HG02571 (cell line): ENCODE measurements around the gene CCDC27.
"Not testable (repeated sequence)": the region's sequence is repeated elsewhere in the genome, so short reads cannot be mapped to it uniquely, and the experiment has no call there.

ENCODE experiments used
- ATAC-seq: cut with Tn5 transposase; IDR thresholded peaks from one replicate; pipeline ENCODE4 v1.9.1; 2021; ENCODE audit warnings: mild to moderate bottlenecking, moderate library complexity; ENCODE audit not compliant: unreplicated experiment

CCDC27 gene

DNA sequence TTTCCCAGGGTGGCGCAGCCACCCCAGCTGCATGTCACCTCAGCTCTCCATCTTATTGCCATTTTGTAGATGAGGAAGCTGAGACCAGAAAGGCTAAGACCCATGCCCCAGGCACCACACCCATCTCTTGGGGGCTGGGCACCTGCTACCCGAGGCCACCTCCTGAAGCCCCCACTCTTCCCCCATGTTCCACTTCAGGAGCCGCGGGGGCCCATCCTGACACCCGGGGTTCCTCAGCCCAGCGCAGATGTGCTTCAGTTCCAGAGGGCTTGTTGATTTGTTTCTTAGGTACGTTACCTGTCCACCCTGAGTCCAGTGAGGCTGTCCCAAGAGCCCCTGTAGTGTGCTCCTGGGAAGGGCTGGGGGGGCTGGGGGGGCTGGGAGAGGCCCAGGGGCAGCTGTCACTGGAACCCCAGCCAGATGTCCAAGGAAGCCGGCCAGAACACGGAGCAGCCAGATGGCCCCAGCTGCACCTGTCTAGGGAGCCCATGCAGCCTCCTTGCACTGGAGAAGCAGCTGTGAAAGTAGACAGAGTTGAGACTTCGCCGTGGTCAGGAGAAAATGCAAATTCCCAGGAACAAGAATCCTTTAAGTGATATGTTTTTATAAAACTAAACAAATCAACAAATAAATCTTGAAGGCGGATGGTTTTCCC, 17.1 kb upstream of the CCDC27 start:
- ATAC-seq, result no peak

DNA sequence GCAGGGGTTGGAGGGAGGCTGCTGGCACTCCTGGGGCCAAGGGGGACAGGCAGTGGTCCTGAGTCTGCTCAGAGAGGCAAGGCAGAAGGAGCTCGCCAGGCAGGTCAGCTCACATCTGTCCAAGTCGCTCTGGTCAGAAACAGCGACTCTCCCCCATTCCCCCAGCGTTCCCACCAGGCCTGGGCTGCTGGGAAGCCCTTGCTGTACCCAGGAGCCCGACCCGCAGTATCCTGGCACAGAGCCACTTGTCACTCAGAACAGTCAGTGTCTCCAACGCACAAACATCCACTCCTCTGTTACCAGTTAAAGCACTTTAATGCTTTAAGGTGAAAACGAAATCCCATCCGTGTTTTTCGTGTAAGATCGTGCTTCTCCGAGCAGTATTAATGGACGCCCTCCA, 16.6 kb upstream of the CCDC27 start:
- ATAC-seq, result no peak

DNA sequence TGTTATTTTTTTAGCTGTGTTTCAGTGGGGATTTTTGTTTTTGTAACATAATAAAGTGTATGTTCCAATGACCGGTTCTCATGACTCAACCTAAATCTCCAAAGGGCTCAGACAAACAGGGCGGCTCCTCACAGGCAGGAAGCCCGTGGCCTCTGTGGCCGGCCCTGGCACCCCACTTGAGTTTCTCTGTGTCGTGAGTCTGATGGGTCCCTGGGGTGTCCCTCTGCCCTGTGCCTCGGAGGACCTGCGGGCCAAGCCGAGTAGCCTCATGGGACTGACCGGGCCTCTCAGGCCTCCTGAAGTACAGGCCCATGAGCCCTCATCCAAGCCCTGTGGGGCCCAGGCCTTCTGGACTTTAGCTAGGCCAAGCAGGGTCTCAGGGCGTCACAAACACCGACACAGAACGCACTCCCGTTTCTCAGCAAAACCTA, 16.1 kb upstream of the CCDC27 start:
- no peak for ATAC-seq

DNA sequence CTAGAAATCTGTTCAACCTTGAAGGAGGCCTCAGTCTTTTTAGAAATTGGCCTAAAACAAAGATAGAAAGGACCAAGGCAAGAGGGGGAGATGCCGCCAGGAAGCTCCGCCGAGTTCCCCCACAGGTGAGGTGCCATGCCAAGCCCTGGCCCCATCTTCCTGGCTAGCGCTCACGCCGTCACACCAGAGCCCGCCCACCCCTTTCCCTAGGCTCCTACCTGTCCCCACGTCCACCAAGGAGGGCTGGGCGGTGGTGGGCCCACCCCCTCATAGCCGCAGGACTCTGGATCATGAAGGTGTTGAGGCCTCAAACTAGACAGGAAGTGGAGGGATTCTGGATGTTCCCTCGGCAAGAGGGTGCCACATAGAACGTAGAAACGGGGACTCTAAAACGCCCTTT, 15.5 kb upstream of the CCDC27 start:
- no peak for ATAC-seq

DNA sequence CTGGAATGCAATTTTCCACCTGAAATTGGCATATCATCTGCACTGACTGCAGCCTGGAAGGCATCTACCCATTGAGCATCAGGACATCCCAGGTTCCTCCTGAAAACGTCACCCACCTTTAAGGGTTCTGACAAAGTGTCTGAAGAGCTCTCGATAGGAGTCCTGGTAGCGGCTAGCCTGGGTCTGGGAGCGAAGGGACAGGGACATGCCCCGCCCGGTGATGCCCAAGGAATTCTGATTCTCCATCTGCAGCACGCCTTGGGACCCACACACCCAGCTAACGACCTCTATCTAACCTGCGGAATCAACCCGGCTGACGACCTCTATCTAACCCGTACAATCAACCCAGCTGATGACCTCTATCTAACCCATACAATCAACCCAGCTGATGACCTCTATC, 13.3 kb upstream of the CCDC27 start:
- no peak for ATAC-seq

DNA sequence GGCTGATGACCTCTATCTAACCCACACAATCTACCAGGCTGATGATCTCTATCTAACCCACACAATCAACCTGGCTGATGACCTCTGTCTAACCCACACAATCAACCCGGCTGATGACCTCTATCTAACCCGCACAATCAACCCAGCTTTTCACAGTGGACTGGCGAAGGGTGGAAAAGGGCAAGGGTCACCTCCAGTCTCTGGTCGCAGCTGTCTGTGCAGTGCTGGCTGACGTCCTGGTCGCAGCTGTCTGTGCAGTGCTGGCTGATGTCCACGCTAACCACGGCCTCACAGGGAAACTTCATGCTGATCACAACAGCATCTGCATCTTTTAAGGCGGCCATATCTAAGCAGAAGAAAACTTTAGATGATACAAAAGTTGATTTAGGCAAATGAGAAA, 12.2 kb upstream of the CCDC27 start:
- ATAC-seq, result no peak

DNA sequence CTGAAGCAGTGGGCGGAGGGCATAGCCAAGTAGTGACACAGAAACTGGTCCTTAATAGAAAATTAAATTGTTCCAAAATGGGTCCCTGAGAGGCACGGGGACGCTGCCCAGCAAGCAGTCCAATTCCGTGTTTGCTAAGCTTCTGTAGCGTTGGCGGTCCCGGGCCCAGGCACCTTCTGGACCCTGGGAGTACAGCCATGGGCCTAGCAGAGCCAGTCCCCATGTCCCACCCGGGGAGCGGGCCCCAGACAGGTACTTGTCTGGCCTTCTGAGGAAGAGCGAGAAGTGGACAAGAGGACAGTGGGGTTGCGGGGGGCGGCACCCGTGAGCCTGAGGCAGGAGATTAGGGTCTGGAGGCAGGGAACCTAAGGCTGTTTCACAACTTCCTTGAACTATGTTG, 11.5 kb upstream of the CCDC27 start:
- no peak for ATAC-seq

DNA sequence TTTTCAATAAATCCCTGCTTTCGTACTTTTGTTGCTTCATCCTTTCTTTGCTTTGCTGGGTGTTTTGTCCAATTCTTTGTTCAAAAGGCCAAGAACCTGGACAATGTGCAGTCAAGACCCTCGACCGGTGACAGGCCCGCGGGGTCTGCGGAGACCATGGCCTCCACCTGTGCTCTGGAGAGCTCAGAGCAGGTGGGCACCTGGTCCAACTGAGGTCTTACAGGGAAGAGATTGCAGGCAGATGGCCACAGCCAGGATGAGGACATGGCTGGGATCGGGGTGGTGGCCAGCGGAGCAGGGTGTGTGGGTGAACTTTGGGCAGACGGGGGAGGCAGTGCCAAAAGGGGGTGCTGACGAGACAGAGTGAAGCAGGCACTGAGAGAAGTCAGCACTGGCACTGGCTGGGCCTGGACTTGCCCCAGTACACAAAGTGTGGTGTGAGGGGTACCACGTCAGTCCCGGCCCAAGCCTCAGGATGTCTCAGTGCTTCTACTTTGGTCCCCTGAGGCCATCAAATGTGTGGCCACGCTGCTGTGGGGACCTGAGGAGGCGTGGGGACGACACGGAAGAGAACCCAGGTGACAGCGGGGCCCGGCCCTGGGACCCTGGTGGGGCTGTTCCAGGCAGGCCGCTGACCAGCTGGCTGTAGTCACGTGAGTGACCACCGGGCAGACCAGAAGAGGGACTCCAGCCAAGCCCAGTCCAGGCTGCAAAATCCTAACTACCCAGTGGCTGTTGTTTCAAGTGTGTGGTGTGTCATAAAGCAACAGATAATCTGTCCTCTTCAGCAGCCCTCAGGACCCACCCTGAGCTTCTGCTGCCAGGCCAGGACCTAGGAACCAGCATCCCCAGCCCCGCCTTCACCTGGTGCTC, 10.4 kb upstream of the CCDC27 start:
- ATAC-seq, result no peak

DNA sequence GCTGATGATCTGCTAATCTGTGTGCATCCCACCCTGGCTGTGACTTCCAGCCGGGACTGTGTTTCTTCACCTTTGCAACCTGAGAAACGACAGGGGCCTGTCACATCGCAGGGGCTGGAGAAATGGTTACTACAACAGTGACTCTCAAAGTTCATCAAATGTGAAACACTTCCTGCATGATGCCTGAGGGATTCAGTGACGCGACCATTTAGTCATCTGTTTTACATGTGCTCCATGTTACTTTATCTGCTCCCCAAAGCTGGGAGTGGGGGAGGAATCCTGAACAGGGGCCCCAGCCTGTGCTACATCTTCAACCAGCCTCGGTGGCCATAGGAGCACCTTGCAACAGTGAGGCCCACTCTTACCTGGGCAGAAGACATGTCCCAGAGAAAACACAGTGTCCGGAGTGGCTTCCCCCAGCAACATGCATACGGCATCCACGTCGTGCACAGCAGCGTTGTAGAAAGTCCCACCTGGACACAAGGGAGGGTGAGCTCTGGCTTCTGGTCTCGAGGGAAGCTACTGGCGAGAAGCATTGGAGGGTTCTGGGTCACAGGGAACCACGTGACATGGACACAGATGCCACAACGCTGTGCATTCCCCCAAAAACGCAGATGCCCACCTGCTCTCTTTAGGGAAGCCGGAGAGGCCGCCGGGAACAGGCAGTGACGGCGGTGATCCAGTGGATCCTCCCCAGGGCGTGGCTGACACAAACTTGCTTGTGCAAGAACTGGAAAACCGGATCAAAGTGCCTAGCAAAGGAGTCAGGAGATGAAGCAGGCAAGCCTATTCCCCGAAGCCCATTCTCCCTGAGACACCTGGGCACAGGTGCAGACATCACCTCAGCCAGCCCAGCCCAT, 9.6 kb upstream of the CCDC27 start:
- ATAC-seq, result no peak

DNA sequence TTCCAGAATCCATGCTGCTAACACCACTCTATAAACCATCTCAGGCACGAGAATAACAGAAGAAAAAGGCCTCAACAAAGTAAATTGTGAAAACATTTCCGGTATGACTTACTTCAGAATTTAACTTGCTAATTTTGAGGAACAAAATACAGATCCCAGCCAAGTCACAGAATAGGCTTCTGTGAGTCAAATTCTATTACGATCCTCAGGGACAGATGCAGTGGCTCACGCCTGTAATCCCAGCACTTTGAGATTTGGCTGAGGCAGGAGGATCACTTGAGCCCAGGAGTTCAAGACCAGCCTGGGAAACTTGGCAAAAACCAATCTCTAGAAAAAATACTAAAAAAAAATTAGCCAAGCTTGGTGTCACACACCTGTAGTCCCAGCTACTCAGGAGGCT, 8.8 kb upstream of the CCDC27 start:
- ATAC-seq, result no peak

DNA sequence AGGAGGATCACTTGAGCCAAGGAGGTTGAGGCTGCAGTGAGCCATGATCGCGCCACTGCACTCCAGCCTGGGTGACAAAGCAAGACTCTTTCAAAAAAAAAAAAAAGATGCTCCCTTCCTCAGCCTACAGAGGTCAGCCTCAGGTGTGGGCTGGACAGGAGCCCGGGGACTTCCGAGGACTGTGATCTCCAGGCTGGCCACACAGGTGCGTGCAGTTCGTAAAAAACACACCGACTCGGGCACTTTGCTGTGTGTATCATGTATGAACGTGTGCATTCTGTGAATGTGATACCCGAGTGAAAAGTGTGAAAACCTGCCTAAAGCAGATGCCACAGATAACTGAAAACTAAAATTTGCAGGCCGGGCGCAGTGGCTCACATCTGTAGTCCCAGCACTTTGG, 8.4 kb upstream of the CCDC27 start:
- no peak for ATAC-seq

DNA sequence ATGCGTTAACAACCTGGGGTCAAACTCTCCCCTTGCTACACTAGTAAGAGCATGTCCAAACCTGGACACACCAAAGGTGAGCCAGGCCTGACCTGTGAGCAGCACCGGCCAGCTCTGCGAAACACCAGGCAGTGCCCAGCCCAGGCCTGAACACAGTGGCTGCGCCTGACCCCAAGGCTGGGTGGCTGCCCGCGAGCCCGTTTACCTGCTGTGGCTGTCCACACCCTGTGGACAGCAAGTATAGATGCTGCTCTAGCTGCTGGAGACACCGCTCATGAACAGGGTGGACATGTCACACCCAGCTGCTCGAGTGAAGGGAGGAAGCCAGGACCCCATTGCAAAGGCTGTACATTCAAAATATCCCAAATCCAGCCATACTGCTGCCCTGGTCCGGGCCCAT, 7.6 kb upstream of the CCDC27 start:
- no peak for ATAC-seq

DNA sequence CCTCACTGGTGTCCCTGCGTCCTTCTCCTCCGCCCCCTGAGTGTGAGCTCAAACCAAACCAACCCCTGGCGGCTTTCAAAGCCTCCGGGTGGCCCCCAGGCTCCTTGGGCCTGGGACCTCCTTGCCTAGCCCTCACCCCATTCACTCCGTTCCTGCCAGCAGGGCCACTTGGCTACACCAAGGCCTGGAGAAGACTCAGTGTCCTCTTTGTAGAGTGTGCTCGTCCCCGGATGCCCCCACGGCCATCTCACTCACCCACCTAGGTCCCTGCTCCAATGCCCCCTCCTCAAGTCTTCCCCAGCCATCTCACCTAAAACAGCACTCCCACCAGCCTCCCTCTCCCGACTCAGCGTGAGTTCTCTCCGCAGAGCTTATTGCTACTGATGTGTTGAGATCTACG, 7.2 kb upstream of the CCDC27 start:
- no peak for ATAC-seq

DNA sequence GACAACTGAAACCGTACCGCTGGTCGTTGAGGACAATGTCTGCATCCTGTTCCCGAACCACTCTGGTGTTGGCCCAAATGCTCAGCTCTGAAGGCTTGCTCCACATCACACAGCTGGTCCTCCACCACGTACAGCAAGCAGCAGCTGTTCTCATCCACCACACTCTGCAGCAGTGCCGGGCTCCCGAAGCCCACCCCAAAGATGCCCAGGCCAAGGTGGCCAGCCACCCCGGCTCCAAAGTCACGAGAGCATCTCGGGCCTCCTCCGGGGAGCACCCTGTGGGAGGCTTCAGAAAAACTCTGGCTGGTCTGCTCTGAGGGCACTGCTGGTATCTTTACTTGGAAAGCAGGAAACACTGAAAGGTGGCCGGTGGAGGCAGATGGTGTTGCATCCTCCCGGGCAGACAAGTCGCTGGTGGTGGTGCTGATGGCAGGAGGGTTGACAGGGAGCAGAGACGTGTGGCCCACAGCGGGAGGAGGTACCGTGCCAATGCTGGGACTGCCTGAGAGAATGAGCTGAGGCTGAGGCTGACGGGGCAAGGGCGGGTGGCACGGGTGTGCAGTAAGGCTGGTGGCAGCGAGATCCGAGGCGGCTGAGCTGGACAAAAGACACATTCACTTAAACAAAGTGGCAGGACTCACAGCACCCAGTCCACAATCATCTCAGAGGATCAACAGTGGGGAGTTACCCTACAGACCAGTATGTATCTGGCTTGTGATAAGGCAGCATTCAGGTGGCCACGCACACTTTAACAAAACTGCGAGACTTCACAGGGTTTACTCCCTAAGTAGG, 6.5 kb upstream of the CCDC27 start:
- ATAC-seq, result no peak

DNA sequence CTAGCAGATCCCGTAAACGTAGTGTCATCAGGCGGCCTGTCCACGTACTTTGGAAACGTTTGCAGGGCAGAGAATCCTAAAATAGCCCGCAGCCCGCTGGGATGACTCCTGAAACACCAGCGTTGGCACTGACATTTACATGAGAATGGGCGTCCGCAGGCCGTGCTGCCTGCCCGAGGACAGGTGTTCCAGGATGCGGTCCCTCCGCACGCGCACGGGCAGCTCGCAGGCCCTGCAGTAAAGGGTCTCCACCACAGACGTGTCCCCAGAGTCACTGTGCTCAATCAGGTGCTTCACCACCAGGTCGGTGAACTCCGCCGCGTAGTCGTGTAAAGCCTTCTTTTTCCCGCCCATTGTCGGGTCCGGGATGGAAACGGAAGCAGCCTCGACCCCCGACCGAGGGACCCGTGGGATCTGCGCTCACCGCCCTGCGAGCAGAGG, 5.8 kb upstream of the CCDC27 start:
- no peak for ATAC-seq

DNA sequence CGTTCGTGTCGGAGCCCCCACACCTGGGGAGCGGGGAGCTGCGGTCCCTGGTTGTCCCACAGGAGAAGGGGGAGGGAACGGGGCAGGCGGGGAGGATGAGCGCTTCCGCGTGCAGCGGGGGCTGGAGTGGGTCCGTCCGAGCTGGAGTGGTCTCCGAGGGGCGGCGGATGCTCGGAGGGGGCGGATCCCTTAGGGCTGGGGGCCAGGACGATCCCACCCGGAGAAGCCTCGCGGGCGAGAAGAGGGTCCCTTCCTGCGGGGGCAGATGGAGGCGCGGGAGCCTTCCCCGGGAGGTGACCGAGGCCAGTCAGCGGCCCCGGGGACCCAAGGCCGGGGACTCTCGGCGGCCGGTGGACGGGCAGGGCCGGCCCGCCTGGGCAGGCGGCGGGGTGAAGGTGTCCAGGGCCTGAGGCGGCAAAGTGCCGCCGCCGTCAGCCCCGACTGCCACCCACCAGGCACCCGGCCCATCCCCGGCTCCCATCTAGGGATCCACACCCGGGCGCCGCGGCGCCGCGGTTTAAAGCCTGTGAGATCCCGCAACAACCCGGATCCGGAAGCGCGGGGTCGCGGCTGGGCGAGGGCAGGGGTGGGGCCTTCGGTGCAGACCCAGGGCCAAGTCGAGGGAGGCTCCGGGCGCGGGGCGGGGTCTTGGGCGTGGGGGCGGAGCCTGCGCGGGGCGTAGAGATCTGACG, 5.3 kb upstream of the CCDC27 start:
- ATAC-seq, result no peak

DNA sequence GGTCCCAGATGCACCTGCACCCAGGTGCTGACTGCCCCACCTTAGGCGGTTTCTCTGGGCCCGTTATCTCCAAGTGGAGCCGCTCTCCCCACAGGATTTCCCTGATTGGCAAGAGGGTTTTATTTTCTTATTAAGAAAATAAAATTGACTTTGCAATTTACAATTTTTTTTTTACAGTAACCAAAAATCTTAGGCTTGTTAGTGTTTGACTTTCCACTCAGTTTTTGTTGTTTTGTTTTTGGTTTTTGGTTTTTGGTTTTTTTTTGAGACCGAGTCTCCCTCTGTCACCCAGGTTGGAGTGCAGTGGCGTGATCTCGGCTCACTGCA, 4.8 kb upstream of the CCDC27 start:
- ATAC-seq, result no peak

DNA sequence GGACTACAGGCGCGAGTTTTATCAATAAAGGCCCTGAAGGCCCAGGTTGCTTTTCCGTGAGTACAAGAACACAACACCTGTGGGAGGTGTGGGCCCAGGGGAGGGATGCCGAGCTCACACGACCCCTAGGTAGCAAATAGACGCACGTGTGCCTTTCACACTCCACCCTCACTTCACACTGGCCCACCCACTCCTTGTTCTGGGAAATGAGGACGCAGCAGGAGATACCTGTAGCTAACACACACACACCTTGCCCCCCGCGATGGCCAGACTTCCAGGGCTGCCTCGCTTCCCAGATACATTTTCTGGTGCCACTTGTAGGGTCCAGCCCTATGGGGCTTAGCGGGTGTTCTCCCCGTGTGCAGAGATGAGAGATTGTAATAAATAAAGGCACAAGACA, 4.3 kb upstream of the CCDC27 start:
- ATAC-seq, result no peak

DNA sequence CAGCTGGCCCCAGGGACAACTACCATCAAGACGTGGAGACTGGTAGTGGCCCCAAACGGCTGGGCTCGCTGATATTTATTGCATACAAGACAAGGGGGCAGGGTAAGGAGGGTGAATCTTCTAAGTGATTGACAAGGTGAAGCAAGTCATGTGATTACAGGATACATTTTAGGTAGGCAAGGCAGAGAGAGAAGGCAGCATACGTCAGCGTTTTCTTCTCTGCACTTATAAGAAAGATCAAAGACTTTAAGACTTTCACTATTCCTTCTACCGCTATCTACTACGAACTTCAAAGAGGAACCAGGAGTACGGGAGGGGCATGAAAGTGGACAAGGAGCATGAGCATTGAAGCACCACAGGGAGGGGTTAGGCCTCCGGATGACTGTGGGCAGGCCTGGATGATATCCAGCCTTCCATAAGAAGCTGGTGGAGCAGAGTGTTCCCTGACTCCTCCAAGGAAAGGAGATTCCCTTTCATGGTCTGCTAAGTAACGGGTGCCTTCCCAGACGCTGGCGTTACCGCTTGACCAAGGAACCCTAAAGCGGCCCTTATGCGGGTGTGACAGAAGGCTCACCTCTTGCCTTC, 3.8 kb upstream of the CCDC27 start:
- not testable (repeated sequence) for ATAC-seq

DNA sequence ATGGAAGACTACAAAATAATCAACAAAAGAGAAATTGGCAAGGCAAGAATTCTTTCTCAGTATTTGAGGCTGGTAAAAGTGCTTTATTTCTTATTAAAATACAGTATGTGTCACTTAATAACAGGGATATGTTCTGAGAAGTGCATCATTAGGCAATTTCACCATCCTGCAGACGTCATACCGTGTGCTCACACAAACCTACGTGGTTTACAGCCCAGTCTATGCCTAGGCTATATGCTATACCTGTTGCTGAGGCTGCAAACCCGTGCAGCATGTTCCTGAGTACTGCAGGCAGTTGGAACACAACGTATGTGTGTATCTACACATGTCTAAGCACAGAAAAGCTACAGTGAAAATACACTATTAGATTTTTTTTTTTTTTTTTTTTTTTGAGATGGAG, 2.7 kb upstream of the CCDC27 start:
- ATAC-seq, result no peak
